ENCODE results near the gene SFXN5.

SFXN5 gene

GRCh38 chr2:73080321-73081131, 9.0 kb upstream of the SFXN5 start:
- no peak overlapping the region for H3K27ac ChIP-seq (ENCODE audit: low read depth, low read length)
- H3K4me1 ChIP-seq (ENCODE audit: control insufficient read depth, insufficient read depth, low read length), result no peaks in the 10 kb centered on the region
- no peaks in the 10 kb centered on the region for H3K27me3 ChIP-seq (ENCODE audit: control insufficient read depth, insufficient read depth, low read length)
- no peaks in the 10 kb centered on the region for H3K36me3 ChIP-seq (ENCODE audit: control insufficient read depth, insufficient read depth, low read length)
- no peak overlapping the region for H3K4me3 ChIP-seq (ENCODE audit: low read length)
- no peak overlapping the region for H3K9ac ChIP-seq (ENCODE audit: low read length)

DNA sequence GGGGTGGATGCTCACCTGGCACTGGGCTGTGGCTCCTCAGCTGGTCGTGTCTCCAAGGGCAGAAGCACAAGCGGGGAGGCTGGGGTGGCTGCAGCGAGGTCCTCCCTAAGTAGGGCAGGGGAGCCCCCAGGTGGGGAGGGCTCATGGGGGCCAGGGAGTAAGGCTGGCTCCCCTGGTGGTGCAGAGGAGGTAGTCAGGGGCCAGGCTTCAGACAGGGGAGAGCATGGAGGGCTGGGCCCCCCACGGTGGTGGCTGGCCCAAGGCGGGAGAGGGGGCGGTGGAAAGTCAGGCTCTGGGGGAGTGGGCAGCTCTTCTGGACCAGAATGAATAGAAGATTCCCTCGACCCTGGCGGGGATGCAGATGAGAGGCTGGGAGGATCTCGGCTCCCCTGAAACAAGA, 8.1 kb upstream of the SFXN5 start:
- no peaks in the 10 kb centered on the region for H3K4me1 ChIP-seq (ENCODE audit: control insufficient read depth, insufficient read depth, low read length)
- H3K27me3 ChIP-seq (ENCODE audit: control insufficient read depth, insufficient read depth, low read length), result no peaks in the 10 kb centered on the region
- H3K9ac ChIP-seq (ENCODE audit: low read length), result no peak overlapping the region
- H3K36me3 ChIP-seq (ENCODE audit: control insufficient read depth, insufficient read depth, low read length), result no peaks in the 10 kb centered on the region
- H3K27ac ChIP-seq (ENCODE audit: low read depth, low read length), result no peak overlapping the region
- H3K4me3 ChIP-seq (ENCODE audit: low read length), result no peak overlapping the region

DNA sequence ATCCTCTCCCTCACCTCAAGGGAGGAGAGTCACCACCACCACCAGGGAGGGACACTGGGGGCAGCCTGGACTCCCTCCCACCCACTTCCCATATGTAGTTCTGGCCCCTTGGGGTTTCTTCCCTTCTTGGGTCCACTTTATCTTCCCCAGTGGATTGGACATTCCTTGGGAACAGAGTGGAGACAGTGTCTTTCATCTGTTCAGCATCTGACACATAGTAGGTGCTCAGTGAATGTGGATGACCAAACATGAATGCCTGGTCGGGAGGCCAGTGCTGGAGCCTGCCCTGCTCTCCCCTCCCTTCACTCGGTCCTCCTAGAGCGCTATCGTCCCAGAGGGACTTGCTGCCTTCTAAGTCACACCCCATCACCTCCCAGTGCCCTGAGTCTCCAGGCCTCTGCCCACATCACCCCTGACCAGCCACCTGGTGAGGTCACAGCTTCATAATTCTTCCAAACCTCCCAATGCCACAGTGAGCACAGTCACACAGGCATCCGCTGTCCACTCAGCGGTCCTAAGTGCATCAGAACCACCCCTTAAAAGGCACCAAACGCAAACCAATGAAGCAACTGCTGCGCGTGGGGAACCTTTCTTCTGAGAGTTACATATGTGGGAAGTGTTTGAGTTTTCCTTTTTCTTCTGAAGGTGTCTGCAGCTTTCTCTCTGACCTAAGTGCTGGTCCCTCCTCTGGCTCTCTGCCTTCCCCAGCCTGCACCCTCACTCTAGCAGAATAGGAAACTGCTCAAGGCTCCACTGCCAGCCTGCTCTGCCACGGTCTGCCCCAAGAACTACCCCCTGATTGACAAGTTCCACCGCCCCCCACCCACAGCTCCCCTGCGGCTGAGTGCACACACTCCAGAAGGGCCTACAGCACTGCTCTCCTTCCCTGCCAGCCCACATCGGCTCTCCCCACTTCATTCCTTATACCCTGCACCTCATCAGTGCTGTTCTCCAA, 7.2 kb upstream of the SFXN5 start:
- no peaks in the 10 kb centered on the region for H3K27me3 ChIP-seq (ENCODE audit: control insufficient read depth, insufficient read depth, low read length)
- no peak overlapping the region for H3K27ac ChIP-seq (ENCODE audit: low read depth, low read length)
- H3K9ac ChIP-seq (ENCODE audit: low read length), result no peak overlapping the region
- H3K4me3 ChIP-seq (ENCODE audit: low read length), result no peak overlapping the region
- no peaks in the 10 kb centered on the region for H3K36me3 ChIP-seq (ENCODE audit: control insufficient read depth, insufficient read depth, low read length)
- no peaks in the 10 kb centered on the region for H3K4me1 ChIP-seq (ENCODE audit: control insufficient read depth, insufficient read depth, low read length)

GRCh38 chr2:73077424-73077795, 5.9 kb upstream of the SFXN5 start:
- H3K4me3 ChIP-seq (ENCODE audit: low read length), result no peak overlapping the region
- no peaks in the 10 kb centered on the region for H3K36me3 ChIP-seq (ENCODE audit: control insufficient read depth, insufficient read depth, low read length)
- no peaks in the 10 kb centered on the region for H3K4me1 ChIP-seq (ENCODE audit: control insufficient read depth, insufficient read depth, low read length)
- no peak overlapping the region for H3K9ac ChIP-seq (ENCODE audit: low read length)
- H3K27me3 ChIP-seq (ENCODE audit: control insufficient read depth, insufficient read depth, low read length), result no peaks in the 10 kb centered on the region
- H3K27ac ChIP-seq (ENCODE audit: low read depth, low read length), result no peak overlapping the region

DNA sequence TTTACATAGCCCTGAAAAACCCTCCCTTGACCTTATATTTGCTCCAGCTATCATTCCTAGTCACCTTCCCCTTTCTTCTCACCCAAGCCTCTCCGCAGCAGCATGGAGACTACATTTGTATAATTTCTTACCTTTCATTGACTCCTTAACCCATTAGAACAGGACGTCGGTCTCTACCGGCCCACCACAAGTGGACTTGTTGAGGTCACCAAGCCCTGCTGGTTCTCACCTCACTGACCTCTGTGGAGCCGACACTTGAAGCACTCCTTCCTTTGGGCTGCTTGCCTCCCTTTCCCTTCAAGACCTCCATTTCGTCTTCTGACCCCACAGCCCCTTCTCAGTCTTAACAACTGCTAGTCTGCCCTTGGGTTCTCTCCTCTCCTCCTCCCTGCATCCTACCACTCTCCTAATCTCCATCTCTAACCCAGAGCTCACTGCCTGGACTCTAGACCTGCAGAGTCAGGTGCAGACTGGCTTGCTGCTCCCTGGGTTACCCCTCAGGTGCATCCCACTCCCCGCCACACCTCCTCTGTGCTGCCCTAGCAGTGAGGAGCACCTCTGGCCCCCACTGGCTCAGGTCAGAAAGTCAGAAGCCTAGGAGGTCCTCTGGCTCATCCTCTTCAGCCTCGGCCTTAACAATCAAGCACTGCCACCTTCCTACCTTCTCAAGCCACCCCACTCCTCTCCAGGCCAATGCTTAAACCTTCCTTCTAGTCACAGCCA, 5.3 kb upstream of the SFXN5 start:
- H3K4me3 ChIP-seq (ENCODE audit: low read length), result no peak overlapping the region
- no peak overlapping the region for H3K9ac ChIP-seq (ENCODE audit: low read length)
- no peak overlapping the region for H3K27ac ChIP-seq (ENCODE audit: low read depth, low read length)
- H3K27me3 ChIP-seq (ENCODE audit: control insufficient read depth, insufficient read depth, low read length), result no peaks in the 10 kb centered on the region
- no peaks in the 10 kb centered on the region for H3K36me3 ChIP-seq (ENCODE audit: control insufficient read depth, insufficient read depth, low read length)
- H3K4me1 ChIP-seq (ENCODE audit: control insufficient read depth, insufficient read depth, low read length), result peaks cover 3% of the 10 kb centered on the region

DNA sequence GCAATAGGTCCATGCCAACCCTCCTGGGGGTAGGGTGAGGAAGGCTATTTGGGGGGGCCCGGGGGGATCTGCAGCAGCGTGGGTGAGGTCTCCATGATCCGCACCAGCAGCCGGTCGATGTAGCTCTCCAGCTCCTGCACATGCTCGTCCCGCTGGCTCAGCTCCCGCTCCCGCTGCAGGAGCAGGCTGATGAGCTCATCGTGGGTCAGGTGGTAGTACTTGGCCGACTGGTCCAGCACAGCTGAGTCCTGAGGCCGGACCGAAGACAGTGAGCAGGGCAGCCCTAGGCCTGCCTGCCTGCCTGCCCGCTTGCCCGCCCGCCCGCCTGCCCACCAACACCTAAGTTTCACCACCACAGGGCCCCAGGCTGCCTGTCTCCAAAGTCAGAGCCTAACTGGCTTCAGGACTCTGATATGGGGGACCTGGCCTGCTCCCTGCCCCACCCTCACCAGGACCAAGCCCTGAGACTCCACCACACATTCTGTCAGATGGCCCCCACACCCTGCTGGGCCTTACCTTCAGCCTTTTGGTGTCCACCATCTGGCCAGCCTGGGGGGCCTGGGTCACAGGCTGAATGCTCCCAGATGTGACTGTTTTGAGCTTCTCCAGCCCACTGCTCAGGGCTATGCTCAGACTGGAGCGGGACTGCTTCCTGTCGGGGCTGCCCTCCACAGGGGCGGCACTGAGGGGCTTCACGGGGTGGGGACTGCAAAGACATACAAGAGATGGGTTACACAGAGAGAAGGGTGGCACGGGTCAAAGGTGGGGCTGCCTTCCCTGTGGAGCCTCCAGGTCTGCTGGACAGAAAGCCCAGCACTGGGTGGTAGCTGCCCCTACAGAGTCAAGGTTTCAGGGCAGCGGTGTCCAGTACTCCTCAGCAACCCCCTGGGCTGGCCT, 4.2 kb upstream of the SFXN5 start:
- Histone ChIP-seq H3K4me3 (ENCODE audit: low read length) (no peak overlapping the region), H3K27ac (ENCODE audit: low read depth, low read length) (peak overlapping the region; percentile 64), H3K9ac (ENCODE audit: low read length) (no peak overlapping the region), H3K36me3 (ENCODE audit: control insufficient read depth, insufficient read depth, low read length) (no peaks in the 10 kb centered on the region), H3K4me1 (ENCODE audit: control insufficient read depth, insufficient read depth, low read length) (peaks cover 5% of the 10 kb centered on the region), H3K27me3 (ENCODE audit: control insufficient read depth, insufficient read depth, low read length) (no peaks in the 10 kb centered on the region)

- Histone ChIP-seq H3K4me3 (ENCODE audit: low read length) (no peak overlapping the region), H3K36me3 (ENCODE audit: control insufficient read depth, insufficient read depth, low read length) (no peaks in the 10 kb centered on the region), H3K4me1 (ENCODE audit: control insufficient read depth, insufficient read depth, low read length) (peaks cover 5% of the 10 kb centered on the region), H3K27ac (ENCODE audit: low read depth, low read length) (no peak overlapping the region), H3K27me3 (ENCODE audit: control insufficient read depth, insufficient read depth, low read length) (no peaks in the 10 kb centered on the region), H3K9ac (ENCODE audit: low read length) (no peak overlapping the region)
Observed at GRCh38 chr2:73074110-73075069, 2.9 kb upstream of the SFXN5 start.

- Histone ChIP-seq H3K4me1 (ENCODE audit: control insufficient read depth, insufficient read depth, low read length) (peaks cover 8% of the 10 kb centered on the region), H3K27me3 (ENCODE audit: control insufficient read depth, insufficient read depth, low read length) (no peaks in the 10 kb centered on the region), H3K36me3 (ENCODE audit: control insufficient read depth, insufficient read depth, low read length) (no peaks in the 10 kb centered on the region), H3K9ac (ENCODE audit: low read length) (no peak overlapping the region), H3K27ac (ENCODE audit: low read depth, low read length) (peak overlapping the region; percentile 94), H3K4me3 (ENCODE audit: low read length) (peak overlapping the region; percentile 93)
Observed at GRCh38 chr2:73072416-73072815, 904 bp upstream of the SFXN5 start.

GRCh38 chr2:73072129-73072395, 550 bp upstream of the SFXN5 start:
- Histone ChIP-seq H3K36me3 (ENCODE audit: control insufficient read depth, insufficient read depth, low read length) (no peaks in the 10 kb centered on the region), H3K9ac (ENCODE audit: low read length) (peak overlapping the region; percentile 71), H3K4me3 (ENCODE audit: low read length) (peak overlapping the region; percentile 93), H3K27me3 (ENCODE audit: control insufficient read depth, insufficient read depth, low read length) (no peaks in the 10 kb centered on the region), H3K4me1 (ENCODE audit: control insufficient read depth, insufficient read depth, low read length) (peaks cover 8% of the 10 kb centered on the region), H3K27ac (ENCODE audit: low read depth, low read length) (peak overlapping the region; percentile 94)

DNA sequence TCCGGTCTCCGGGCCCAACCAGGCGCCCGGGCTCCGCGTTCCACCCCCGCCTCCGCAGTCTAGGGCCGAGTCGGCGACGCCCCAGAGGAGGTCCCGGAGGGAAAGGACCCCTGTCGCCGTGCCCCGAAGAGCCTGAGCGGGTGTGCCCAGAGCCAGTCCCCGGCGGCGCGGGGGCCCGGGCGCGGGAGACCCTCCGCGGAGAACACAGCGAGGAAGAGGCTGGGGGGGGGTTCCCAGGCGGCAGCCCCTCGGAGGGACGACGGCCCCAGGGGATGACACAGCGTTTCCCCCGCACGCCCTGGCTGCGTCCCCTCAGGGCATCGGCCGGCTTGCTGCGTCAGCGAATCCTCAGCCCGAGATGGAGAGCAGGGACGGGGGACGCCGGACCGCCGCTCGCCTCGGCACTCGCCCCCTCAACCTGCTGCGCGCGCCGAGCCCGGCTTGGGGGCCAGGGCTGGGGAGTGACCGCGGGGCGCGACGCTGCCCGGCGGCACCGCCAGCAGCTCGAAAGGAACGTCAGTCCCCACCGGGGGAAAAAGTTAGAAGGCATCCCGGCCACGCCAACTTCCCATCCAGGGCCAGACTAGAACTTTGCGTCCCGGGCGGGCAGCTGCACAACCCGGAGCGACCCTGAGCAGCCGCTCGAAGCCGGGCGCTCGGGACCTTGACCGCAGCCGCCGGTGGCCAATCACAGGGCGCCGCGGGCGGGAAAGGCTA, 711 bp downstream of the SFXN5 start:
- H3K27me3 ChIP-seq (ENCODE audit: control insufficient read depth, insufficient read depth, low read length), result no peaks in the 10 kb centered on the region
- no peaks in the 10 kb centered on the region for H3K36me3 ChIP-seq (ENCODE audit: control insufficient read depth, insufficient read depth, low read length)
- peak overlapping the region; percentile 93 for H3K4me3 ChIP-seq (ENCODE audit: low read length)
- H3K9ac ChIP-seq (ENCODE audit: low read length), result peak overlapping the region; percentile 79
- H3K4me1 ChIP-seq (ENCODE audit: control insufficient read depth, insufficient read depth, low read length), result peaks cover 8% of the 10 kb centered on the region
- H3K27ac ChIP-seq (ENCODE audit: low read depth, low read length), result peak overlapping the region; percentile 94
